HG02870 (cell line): ENCODE results near the gene CSMD2.

Experiments
- ATAC-seq: cut with Tn5 transposase; IDR thresholded peaks from one replicate; pipeline ENCODE4 v1.9.1; 2021; ENCODE audit warnings: mild to moderate bottlenecking, moderate library complexity; ENCODE audit not compliant: unreplicated experiment

The CSMD2 gene

DNA sequence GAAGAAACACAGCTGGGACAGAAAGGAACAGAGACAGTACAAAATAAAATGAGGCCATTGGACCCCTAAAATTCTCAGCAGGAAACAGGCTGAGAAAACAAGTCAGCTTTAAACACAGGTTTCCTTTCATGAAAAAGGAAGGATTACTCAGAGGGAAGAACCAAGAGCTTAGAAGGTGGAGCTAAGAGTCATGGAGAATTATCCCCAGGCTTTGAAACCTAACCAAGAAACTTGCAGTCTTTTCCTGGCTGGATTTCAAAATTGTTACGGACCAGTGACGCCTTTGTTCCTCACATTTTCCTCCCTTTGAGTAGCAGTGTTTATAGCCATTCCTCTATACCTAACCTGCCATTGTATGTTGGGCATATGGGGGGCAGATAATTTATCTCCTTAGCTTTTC lies 292.3 kb downstream of the CSMD2 start:
- ATAC-seq = no peak

DNA sequence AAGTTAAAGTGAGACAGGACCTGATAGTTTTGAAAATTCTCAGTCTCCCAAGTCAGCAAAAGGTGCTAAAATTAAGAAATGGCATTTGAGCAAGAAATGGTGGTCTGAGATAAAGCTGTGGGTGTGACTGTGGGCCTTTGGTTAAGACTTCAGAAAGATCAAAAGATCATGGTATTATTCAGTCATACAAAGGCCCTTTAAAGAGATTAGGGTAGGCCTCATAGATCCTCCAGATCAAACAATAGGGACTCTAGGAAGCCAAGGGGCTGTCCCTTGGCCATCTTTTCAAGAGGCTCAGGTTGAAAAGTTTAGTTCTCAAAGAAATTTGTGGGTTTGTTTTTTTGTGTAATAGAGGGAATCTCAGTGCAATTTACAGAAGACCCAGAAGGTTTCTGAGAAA lies 292.8 kb downstream of the CSMD2 start:
- ATAC-seq = no peak

DNA sequence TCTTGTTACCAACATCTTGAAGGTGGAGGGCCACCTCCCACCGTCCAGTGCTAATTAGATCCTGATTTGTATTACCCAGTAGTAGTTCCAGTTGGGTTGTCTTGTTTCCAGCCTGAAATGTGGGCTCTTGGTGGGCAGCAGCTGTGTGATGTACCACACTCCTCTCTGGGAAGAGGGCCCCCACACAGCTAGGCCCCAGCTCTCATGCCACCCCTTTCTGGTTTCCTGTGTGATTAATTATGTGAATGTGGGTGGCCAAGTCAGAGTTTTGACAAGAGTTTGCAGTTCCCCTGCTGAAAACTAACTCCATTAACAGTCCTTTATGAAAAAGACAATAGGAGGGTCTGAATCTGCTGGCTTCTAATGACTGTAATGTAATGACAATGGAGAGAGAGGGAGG lies 297.3 kb downstream of the CSMD2 start:
- no peak for ATAC-seq

DNA sequence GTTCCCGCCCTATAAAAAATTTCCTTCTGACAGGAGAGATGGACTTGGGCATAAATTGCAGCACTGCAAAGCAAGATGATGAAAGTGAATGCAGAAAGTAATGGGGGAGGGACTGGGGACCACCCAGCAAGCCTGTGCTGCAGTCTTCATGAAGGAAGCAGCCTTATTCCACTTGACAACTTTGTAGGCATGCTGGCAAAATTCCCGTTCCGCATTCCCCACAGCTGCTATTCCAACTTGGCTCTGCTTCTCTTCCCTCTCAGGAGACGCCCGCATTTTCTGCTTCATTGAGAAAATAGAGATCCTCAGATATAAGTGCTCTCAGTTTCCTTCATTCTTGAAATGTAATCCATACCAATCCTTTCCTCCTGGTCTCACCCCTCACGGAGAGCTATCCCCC lies 298.7 kb downstream of the CSMD2 start:
- no peak for ATAC-seq

DNA sequence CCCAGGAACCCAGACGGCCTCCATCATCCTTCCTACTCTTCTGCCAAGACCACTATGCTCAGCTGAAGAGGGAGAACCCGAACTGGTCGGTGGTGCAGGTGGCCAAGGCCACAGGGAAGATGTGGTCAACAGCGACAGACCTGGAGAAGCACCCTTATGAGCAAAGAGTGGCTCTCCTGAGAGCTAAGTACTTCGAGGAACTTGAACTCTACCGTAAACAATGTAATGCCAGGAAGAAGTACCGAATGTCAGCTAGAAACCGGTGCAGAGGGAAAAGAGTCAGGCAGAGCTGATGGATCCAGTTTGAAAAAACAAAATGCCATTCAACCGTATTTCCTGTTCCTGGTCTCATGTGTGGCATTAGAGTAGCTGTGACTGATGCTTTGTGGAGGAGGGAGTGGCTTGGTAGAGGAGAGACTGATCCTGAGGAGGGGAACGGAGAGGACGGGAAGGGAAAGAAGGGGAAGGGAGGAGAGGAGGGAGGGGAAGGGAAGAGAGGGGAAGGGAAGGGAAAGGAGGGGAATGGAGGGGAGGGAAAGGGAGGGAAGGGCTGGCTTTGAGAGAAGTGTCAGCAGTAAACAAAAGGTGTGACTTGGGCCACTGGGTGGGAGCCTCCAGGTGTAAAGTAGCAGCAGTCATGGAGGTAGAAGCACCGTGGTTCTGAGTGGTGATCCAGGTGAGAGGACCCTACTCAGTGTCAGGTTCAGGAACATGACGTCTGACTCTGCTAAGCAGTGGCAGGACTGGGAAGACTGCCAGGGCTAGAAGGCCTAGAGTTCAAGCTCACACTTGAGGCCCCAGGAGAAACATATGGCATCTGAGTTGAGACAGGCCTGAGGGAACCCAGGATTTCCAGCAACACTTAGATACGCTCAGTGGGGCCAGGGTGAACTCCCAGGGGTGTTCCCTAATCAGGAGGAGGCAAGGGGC lies 300.3 kb downstream of the CSMD2 start:
- no peak for ATAC-seq

DNA sequence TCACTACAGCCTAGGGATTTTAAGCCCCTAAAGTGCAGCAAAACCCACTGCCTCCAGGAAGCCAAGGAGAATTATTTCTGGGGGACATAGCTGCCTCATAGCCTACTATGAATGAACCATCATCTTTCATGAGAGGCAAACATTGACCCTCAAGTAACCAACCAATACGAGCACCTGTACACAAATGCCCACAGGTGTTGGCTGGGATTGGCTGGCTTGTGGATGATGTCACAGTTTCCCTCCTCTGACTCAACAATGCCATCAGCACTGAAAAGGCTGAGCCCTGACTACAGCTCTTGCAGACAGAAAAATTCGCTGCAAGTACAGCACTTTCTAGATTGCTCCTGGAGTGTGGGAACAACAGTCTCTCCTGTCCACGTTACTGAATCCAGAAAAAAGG lies 301.3 kb downstream of the CSMD2 start, which contains the start of gene HMGB4:
Gene HMGB4, plus strand, starts transcription at position 301 of the 400 bp plus-strand sequence. CDS start 113 bp downstream, outside the sequence.
- no peak for ATAC-seq

DNA sequence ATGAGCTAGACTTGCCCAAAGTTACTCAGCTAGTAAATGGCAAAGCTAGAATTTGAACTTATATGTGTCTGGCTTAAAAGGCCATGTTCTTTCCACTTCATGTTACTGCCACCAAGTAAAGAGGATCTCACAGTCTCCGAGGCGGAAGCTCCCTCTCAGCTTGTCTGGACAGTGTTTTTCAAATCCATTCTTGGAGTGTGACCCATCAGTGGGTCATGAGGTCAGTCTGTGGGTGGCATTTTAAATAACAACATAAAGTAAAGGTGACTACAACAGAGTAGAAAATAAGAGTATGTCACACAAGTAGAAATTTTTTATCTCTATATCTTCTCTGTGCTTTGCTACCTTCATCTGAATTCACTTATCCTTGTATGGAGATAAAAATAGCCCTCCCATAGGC lies 304.4 kb downstream of the CSMD2 start:
- ATAC-seq = no peak

DNA sequence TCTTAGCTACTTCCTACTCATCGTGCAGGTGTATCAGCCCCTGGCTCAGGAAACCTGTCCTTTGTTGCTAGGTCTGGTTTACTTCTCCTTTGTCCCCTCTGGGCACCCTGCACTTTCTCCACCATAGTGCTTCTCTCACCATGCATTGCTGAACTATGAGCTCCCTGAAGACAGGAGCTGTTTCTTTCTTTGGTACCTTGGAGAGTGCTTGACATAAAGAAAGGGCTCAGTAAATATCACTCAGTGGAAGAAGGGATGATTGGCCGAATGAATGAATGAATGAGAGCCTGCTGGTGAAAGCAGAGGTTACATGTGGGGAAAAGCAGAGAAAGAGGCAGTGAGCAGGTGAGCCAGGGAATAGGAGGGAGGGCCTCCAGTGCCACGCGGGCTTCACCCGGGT lies 310.9 kb downstream of the CSMD2 start:
- no peak for ATAC-seq

DNA sequence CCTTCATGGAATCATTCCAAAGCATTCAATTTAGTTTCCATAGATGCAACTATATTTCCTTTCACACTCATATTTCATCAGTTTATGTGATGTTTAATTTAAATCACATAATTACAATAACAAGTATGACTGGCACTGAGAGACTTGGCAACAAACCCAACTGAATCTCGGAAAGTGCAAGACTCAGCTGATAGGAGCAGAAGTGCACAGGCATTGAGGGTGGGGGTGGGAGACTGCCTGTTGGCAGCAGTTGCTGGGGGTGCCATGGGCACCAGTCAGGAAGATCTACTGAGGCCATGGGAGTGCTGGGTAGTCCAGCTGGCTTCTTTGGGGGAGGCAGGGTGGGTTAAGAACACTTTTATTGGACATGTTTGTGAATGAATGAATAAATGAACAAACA lies 311.6 kb downstream of the CSMD2 start:
- ATAC-seq = no peak

DNA sequence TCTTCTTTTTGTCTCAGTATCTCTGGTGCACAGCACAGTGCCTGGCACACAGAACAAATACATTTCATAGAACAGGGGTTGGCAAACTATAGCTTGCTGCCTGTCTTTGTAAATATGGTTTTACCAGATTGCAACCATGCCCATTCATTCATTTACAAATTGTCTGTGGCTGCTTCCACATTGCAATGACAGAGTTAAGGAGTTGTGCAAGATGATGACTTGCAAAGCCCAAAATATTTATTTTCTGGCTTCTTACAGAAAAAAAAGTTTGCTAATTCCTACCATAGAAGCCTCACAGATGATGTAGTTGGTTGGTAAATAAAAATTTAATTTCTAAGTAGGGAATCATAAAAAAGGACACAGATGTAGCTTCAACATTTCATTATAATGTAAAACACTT lies 312.3 kb downstream of the CSMD2 start:
- no peak for ATAC-seq

DNA sequence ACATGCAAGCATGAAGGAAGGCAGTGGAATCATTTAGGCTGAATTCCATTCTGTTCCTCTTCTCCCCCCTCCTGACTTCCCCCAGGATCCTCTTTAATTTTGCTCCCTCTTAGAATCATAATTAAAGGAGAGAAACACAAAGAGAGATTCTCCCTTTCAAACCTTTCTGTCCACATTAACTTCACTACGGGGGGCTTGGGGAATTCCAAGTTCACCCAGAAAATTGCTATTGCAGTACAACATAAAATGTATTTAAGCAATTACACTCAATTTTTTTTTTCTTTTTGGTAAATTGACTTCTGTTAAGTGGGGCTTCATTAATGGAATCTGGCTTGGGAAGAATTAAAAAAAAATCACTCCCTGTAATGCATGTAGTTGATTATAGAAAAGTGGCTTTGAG lies 314.5 kb downstream of the CSMD2 start:
- ATAC-seq = no peak

DNA sequence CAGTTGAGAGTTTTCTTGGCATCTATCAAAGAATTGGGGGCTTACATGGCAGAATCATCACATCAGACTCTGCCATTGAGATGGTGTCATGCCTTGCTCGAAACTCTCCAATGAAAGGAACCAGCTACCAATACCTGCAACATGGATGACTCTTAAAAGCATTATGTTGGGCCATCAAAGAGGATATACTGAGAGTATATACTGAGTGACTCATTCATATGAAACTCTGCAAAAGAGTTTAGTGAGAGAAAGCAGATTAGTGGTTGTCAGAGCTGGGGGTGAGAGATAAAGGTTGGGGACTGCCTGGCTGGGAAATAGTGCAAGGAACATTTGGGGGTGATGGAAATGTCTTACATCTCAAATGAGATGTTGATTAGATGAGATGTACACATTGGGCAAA lies 315.8 kb downstream of the CSMD2 start:
- ATAC-seq = no peak

DNA sequence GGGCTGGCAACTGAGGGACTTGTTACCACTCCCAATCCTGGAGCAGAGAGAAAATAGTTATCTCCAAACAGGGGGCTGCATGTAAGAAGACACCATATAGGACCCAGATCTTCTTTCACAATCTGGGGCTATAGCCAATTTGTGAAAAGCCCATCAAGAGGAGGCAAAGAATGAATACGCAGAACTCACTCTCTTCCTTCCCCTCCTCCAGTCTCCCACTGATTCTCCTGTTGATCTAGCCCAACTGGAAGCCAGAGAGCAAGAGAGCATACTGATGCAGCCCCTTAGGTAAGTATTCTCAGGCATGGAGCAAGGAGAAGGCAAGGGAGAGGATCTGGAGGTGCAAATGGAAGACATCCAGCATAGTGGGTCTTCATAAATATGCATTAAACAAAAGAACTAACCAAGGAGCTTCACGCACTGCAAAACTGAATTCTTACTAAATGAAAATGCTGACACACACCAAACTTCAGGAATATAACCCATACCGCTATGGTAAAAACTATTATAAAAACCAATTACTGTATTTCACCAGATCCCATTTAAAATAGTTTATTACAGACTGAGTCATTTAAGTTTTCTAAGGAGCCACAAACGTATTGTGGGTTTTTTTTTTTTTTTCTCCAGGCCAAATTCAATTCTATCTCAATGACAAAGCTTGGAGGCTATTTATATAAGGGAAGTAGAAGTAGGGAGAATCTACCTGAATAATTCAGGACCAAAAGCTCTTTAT lies 316.7 kb downstream of the CSMD2 start:
- no peak for ATAC-seq

DNA sequence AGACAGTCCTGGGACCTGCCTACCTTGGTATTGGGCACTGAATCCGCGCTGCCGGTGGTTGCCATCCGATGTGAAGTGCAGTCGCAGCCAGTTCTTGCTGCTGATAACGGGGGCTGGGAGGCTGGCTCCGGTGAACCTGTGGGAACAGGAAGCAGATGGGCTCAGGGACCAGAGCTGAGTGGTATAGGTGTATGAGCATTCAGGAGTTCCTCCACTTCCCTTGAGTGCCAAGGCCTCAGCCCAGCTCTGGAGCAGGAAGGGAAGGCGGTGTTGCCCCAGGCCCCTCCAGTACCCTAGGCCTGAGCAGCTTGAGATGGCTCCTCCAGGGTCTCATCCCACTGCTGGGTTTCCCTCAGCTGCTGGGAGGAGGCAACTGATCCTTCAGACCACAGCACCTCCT lies 318.2 kb downstream of the CSMD2 start:
- no peak for ATAC-seq

DNA sequence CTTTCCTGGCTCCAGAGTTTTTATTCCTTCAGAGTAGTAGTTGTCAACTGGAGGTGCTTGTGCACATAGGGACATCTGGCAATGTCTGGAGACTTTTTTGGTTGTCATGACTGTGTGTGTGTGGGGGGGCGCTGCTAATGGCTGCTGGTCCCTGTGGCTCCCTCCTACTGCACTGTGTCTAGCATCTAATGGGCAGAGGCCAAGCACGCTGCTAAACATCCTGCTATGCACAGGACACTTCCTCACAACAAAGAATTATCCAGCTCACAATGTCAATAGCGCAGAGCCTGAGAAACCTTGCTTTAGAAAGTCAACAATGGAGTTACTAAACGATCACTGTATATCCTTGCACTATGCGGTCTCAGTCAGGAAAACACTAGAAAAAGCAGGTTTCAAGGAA lies 320.9 kb downstream of the CSMD2 start:
- no peak for ATAC-seq

DNA sequence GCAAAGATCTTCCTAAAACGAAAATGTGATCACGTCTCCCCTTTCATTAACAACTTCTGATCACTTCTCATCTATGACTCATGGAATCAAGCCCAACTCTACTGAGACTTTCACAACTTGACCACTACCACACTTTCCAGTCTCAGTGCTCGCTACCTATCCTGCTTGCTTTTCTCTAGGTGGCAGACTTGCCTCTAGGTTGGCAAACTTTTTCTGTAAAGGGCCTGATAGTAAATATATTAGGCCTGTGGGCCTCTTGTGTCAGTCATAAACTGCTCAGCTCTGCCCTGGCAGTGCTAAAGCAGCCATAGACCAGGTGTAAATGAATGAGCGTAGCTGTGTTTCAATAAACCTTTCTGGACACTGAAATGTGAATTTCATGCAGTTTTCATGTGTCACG lies 322.7 kb downstream of the CSMD2 start:
- ATAC-seq = no peak

DNA sequence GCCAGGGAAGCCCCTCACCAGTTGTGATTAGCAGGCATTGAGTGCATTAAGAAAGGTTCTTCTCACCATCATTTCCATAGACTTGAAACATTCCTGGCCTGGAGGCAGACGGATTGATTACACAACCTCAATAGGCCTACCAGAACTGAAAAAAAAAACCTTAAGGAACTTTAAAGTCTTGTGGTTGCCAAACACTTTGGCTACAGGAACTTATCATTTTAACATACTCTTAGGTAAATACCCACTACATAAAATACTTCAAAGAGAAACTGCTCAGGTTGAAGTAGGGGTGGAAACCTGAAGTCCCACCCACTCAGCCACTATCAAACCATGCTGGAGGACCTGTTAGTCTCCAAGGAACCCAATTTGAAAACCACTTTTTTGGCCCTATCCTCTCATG lies 323.5 kb downstream of the CSMD2 start:
- no peak for ATAC-seq

DNA sequence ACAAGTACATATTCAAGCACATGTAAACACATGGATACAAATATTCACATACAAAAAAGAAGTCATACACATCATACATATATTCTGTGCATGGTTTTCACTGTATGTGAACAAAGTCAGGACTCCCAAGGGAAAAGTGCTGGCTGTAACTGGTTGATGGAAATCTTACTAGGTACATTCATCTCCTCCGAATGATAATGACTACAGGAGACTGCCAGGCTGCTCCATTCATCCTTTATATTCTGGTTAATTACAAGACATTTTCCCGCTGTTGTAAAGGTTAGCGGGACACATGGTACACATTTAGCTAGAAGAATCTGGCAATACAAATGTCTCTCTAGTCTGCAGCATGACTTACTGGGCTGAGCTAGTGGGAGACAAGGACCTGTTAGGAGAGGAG lies 327.4 kb downstream of the CSMD2 start:
- no peak for ATAC-seq

DNA sequence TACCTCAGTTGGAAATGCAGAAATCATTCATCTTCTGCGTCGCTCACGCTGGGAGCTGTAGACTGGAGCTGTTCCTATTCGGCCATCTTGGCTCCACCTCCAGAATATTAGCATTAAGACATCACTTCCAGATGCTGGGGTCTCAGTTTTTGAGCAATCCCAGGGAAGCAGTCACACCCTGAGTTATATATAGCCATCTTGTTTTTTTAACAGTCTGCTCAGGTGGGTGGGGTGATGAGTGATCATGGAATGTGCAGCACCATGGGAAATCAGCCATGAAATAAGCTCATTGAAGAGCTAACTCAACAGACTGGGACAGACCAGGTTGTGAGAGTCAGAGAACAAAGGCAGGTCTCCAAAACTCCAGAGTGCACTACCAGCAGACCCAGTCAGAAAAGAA lies 328.1 kb downstream of the CSMD2 start:
- no peak for ATAC-seq

DNA sequence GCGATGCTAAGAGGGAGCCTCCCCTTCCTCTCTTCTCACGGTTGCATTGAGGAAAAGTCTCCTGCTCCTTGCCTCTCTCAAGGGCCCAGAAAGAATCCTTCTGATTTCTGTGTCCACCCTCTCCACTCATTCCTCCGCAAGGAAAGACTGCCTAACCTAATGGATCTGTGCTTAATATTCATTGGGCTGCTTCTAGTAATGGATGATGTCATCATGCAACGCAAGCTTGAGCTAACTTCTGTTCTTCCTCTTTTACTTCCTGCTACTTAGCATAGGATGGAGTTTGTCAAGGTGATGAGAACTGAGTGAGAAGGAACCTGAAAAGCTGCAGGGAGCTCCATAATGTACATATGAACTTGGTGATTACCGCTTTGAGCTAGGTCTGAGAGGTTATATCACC lies 336.4 kb downstream of the CSMD2 start:
- no peak for ATAC-seq

DNA sequence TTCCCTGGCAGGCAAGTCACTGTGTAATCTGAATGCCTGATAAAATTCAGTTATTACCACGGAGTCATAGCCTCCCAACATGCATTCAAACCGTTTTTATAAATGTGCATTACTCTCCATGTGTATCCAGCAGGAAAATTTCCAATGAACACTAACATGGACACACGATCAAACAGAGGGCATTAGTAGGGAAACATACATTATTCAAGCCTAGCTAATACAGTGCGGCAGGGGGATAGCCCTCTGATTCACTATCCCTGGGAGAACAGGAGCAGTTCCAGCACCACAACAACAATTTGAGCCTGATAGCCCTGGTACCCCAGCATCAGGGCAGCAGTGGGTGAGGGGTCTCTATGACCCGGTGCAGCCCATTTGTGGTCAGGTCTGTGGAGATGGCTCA lies 337.0 kb downstream of the CSMD2 start:
- ATAC-seq = no peak

DNA sequence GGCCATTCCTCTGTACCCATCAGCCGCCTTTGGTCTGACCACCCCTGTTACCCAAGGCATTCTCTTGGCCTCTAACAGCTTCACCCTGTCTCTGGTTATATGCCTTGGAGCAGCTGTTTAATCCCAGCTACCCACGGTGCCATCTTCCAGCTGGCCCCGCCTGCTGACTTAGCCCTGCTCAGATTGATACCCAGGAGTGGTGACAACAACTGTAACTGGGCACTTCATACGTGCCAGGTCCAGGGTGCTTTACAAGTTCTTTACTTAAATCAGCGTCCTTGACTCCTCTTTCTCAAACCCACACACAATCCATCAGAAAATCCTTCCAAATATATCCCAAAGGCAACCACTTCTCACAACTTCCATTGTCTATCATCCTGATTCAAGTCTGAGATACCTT lies 338.3 kb downstream of the CSMD2 start:
- ATAC-seq = no peak
